Measurements from ENCODE around the gene CCDC27. TPM values are rescaled to one million over a fixed set of nuclear protein-coding genes. Genes with fewer than 3 reads are reported as not detected.

The CCDC27 gene
- total and polyA plus RNA-seq, 2 of the 13 experiments (the other 11 are each of a cell fraction or from before 2014, with no cell fraction given), result not detected

GRCh38 chr1:3731583-3732433 is 20.4 kb upstream of the CCDC27 start:
- 76% methylated on average over 14 of the region's 25 CpGs for WGBS (ENCODE audit: low lambda C conversion rate)
- Histone ChIP-seq H3K9ac (ENCODE audit: insufficient read depth, low read depth, low read length) (no peak overlapping the region), H3K4me3 (replicated peaks in 1 of 3; ENCODE audit: insufficient read depth in 1 of 3, low read depth in 2 of 3, low read length in 3 of 3) (no peak overlapping the region), H3K4me1 (ENCODE audit: insufficient read depth, low read length) (peaks cover 35% of the 10 kb centered on the region), H2AFZ (ENCODE audit: low read length) (no peak overlapping the region), H3K36me3 (replicated peaks in 1 of 2; ENCODE audit: control insufficient read depth in 1 of 2, insufficient read depth in 2 of 2, low read length in 2 of 2) (peaks cover 3 to 13% of the 10 kb centered on the region in 2 experiments; a peak in 4 of 5 replicates), H4K20me1 (ENCODE audit: insufficient read depth, low read length) (no peaks in the 10 kb centered on the region), H3K27ac (ENCODE audit: extremely low read length, insufficient read depth, low read length) (no peak overlapping the region), H3K4me2 (ENCODE audit: low read depth, low read length) (peak overlapping the region; percentile 26; the same call in 1 of the 2 replicates), H3K79me2 (ENCODE audit: insufficient read depth, low read length) (no peaks in the 10 kb centered on the region), H3K9me3 (ENCODE audit: low read length) (no peaks in the 10 kb centered on the region), H3K27me3 (ENCODE audit: control insufficient read depth in 1 of 2, insufficient read depth in 2 of 2, low read length in 2 of 2) (no peaks in the 10 kb centered on the region)
- ATAC-seq (peak; percentile 15), DNase-seq (ENCODE audit: low spot score) (no peak), FAIRE-seq (no peak)
- ChIA-PET POLR2A (interaction anchor here (0.9 kb wide), 1 partner anchor 40 kb away, joined by 3 read pairs; no protein-coding TSS in a partner anchor), CTCF (ENCODE audit: low intra/inter-chr PET ratio, low total read pairs) (no interaction called here)
- BruUV-seq (replicated peaks), result no TSS peak
- in situ Hi-C loops (cut with HindIII; ENCODE audit: extremely low pct_ligation_motif_present, low pct_unique_long_range_greater_than_20kb), result no loop called here
- intact Hi-C loops (cut with micrococcal nuclease; ENCODE audit: unreplicated experiment), result no loop called here
- TF ChIP-seq ZC3H13 (CRISPR knock-in tag; IDR thresholded peaks at IDR 0.05) (no peak), SALL1 (CRISPR knock-in tag; IDR thresholded peaks at IDR 0.05) (no peak), ZNF652 (CRISPR knock-in tag; IDR thresholded peaks at IDR 0.05; ENCODE audit: borderline replicate concordance, low read depth) (peak; percentile 88), ZNF891 (CRISPR knock-in tag; IDR thresholded peaks at IDR 0.05) (0 out of 2 replicates have a peak, but pooled peaks have one; percentile 33), ZBTB2 (CRISPR knock-in tag; IDR thresholded peaks at IDR 0.05; ENCODE audit: low read depth) (no peak), MTF2 (CRISPR knock-in tag; IDR thresholded peaks at IDR 0.05; ENCODE audit: borderline replicate concordance) (no peak), TGIF2 (CRISPR knock-in tag; IDR thresholded peaks at IDR 0.05) (no peak), TRIM24 (CRISPR knock-in tag; IDR thresholded peaks at IDR 0.05) (no peak), HNRNPLL (IDR thresholded peaks at IDR 0.05; ENCODE audit: low read depth, low read length, poor library complexity, severe bottlenecking) (peak; percentile 8), SNAPC5 (CRISPR knock-in tag; IDR thresholded peaks at IDR 0.05; ENCODE audit: borderline replicate concordance) (no peak), THAP11 (CRISPR knock-in tag; IDR thresholded peaks at IDR 0.05) (no peak), ZNF547 (CRISPR knock-in tag; IDR thresholded peaks at IDR 0.05) (no peak), HMG20A (CRISPR knock-in tag; IDR thresholded peaks at IDR 0.05; ENCODE audit: borderline replicate concordance) (no peak), POLR2A (IDR thresholded peaks at IDR 0.05; ENCODE audit: insufficient read depth in 1 of 2, low read depth in 2 of 2, low read length in 2 of 2) (peak in 1 of 2 experiments; percentile 17; a peak in 1 of 4 replicates), ZBTB39 (CRISPR knock-in tag; IDR thresholded peaks at IDR 0.05) (no peak), ZSCAN5A (CRISPR knock-in tag; IDR thresholded peaks at IDR 0.05; ENCODE audit: borderline replicate concordance) (no peak), RAD21 (CRISPR knock-in tag; IDR thresholded peaks at IDR 0.05) (no peak), NFKBIZ (CRISPR knock-in tag; IDR thresholded peaks at IDR 0.05) (no peak), ZNF766 (CRISPR knock-in tag; IDR thresholded peaks at IDR 0.05; ENCODE audit: borderline replicate concordance) (no peak), TCF12 (IDR thresholded peaks at IDR 0.05) (no peak), TCF12 (CRISPR knock-in tag; IDR thresholded peaks at IDR 0.05) (no peak)
